GM21825 (cell line): ENCODE measurements around the gene NTM.

Experiments used
- ATAC-seq: cut with Tn5 transposase; IDR thresholded peaks from one replicate; pipeline ENCODE4 v1.9.1; 2021; ENCODE audit warnings: mild to moderate bottlenecking, moderate library complexity; ENCODE audit not compliant: unreplicated experiment

The NTM gene

DNA sequence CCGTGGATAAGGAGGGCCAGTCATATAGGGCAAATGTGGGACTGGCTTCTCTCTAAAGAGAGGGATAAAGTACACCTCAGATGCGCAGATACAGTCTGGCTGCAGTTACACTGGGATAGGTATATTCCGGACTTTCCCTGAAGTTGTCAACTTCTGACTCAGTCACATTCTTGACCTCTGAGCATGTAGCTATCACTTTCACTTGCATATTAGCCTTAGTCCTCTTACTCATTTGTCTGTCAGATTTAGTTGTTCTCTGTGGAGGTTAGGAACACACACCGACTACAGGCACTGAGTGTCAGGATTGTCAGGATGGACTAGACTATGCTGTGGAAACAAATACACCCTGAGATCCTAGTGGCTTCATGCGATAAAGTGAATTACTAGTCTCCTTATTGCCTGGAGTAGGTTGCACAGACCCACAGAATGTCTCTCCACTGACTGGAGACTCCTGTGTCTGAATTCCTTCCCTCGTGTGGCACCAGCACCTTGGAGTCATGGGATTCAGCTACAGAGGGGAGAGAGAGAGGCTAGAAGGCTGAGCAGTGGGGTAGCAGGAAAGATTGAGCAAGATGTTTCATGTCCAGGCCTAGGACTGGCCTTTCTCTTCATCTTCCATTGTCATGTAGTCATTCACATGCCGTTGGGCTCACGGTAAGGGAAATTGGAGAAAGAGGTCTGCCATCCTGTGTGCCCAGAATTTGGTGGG is 654.3 kb downstream of the NTM start:
- ATAC-seq: no peak

DNA sequence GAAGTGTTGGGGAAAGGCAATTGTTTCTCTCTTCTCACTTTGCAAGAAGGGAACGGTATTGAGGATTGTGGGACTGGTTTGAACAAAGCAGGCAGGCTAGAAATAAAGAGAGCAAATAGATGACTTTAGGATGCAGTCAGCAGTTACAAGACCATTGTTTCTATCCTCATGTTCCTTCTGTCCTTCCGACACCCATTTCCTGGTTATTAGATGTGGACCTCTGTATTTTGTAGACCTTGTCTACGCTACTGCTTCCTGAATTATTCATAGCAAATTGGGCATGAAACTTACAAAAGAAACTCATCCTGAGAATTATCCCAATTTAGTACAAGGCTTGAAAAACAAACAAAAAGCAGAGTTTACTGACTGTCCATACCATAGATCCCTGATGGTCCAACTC is 656.3 kb downstream of the NTM start:
- no peak for ATAC-seq

DNA sequence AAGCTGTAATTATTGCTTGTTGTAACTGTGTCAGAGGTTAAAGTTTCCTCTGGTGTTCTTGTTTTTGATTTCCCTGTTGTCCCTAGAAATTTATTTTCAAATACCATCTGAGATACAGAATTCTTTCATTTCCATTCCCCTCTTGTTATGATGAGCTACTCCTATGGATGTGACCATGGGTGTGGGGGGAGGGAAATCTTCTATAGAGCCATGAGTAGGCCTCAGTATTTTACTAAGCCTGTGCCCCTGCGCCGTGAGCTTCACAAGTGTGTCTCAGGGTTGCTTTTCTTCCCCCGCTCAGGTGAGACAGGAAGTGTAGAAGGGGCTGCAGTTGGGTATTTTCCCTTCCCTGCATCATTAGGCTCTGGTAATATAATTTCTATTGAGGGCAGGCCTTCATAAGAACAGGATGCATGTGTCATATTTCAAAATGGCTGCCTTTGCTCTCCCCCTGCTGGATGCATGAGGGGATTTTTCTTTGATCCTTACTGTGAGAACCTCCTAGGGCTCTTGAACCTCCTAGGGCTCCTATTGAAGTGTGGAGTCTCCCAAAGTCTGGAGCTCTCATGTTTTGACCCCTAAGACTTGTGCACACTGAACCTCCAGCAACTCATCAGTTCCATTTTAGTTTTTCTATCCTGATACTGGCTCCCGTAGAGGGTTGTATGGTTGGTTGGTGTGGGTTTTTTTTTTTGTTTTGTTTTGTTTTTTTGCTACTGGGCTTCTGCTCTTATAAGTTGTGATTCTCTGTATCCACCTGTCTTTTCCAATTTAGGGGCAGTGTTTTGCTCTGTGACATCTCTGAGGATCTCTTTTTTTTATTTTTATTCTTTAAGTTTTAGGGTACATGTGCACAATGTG is 658.2 kb downstream of the NTM start:
- ATAC-seq: no peak

DNA sequence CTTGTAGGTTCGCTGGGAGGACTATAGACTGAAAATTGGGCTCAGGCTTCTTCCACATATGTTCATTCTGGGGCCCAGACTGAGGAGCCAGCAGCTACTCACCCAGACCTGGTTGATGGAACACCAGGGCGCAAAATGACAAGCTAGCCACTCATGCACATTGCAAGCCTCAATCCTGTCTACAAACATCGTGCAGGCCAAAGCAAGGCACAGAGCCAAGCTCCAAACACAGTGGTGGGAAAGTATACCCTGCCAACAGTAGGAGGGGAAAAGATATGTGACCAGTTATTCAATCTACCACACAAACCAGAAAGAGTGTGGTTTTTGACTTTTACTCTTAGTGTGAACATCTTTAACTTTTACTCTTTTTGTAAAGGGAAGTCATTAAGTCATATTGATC is 660.5 kb downstream of the NTM start:
- no peak for ATAC-seq

DNA sequence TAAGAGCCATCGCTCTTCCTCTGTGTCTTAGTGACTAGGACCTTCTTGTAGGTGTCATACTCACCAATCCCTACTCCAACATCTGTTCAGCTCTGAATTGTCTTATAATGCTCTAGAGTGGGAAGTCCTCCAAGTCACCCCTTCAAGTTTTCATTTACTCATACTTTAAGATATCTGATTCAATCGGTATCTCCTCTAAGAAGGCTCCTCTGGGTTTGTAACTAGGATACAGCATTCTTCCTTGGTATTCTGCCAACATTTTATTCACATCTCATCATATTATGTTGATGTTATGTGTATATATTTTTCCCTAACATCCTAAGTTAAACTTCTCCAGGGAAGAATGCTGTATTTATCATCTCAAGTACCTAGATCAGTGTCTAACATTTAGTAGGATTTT is 662.1 kb downstream of the NTM start:
- ATAC-seq: no peak

DNA sequence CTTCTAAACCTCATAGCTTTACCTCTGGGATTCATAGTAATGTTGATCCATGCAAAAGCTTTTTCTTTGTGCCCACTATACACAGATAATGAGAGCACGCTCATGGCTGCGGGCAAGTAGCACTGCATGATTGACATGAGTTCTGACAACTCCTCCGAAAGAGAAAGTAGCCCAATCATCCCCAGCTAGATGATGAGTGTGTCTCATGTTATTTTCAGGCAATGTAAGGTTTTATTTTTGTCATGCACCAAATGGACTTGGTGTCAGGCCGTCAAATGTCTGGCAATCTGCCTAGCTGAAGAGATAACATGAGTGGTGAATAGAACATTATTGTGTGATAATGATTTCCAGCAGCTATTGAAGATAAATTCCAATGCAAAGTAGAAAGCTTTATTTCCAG is 662.6 kb downstream of the NTM start:
- ATAC-seq: no peak

DNA sequence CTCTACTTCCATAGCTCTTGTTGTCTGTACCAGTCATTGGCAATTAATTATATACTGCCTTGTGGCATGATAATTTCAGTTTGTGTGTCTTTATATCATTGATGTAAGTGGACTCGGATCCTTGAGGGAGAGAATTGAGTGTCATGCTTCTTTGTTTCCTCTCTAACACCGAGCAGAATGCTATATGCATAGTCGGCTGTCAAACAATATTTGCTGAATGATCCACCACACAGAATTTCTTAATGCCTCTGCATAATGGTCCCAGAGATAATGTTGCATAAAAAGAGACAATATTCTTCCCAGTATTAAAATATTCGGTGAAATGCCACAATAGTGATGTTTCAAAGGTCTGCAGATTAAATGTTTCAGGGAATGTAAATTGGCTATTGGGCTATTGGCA is 664.8 kb downstream of the NTM start:
- ATAC-seq: no peak

DNA sequence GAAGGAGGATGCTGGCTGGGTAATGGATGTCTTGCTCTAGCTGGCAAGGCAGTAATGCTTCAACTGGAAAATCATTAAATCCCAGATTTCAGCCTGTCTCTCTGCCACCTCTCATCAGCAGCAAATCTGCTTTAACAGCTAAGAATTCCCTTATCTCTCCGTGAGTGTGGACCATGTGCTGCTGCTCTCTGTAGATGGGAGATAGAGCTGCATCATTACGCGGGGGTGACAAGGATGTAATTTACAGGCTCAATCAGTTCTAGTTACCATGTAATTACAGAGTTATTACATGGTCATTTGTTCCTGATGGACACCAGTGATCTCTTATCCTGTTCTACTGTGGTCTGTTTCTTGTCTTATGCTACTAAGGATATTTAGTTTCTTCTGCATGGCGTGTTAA is 665.4 kb downstream of the NTM start:
- no peak for ATAC-seq

DNA sequence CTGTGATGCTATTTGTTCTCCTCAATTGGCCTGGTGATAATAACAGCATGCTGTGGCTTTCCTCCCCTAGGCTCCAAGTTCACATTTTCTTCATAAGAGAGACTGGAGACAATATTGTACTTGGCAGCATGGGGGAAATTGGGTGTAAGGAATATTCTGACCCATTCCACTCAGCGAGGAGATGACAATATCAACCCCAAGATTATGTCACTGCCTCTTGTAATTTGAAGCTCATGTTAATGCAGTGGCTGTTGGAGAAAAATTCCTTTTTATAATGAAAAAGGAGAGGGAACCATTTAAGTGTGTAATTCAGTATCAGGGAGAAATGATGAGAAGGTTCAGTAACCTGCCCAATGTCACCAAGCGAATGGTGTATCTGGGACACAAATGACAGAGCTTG is 665.8 kb downstream of the NTM start:
- no peak for ATAC-seq

DNA sequence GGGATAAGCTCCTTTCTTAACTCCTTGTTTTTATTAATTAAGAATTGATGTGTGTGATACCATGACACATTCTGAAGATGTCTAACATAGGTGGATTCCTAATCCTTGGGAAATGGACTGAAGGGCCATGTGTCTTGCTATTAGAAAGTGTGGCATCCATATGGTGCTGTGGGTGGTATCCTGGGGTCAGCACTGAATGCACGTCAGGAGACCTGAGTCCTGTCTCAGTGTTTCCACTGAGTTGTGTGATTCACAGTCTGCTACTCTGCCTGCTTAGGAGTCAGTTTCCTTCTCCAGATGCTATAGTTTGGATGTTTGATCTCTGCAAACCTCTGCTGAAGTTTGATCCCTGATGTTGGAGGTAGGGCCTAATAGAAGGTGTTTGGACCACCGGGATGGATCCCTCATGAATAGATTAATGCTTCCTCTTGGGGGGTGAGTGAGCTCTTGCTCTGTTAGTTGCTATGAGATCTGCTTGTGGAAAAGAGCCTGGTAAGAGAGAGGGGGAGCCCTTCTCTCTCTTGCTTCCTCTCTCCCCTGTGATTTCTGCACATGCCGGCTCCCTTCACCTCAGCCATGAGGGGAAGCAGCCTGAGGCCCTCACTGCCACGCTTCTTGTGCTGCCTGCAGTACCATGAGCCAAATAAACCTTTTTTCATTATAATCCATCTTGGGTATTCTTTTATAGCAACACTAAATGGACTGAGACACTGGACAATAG is 666.5 kb downstream of the NTM start:
- no peak for ATAC-seq

DNA sequence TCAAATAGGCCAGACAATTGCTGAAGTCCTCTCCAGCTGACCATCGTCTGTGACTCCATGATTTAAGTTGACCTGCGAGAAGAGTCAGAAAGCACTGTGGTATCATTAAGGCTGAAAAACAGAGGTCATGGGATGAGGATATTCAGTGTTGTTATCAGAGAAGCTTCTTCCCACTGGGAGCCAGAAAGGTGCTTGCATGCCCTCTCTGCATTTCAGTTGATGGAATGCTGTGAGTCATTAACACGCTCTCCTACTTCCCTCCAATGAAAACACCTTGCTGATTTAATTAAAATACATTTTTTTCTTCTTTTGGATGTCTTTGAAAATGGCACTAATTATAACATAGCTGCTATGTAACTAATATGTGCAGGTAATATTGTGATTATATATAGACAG is 667.0 kb downstream of the NTM start:
- ATAC-seq: no peak

DNA sequence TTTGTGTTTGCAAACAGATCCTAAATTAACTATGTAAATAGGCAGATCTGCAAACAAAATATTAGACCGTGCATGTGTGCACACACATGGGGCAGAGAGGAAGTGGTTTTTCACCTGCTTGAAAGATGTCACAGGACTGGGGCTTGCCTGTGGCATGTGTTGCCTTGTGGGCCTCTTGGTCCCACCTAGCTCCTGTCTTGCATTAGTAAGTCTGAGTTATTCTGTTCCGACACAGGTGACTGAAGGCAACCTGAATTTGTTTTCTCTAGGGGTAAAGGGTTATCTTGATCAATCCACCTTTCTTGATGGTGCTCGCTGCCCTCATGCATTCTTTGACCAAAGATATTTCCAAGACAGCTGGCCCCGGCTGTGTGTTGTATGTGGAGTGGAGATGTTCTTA is 667.5 kb downstream of the NTM start:
- no peak for ATAC-seq

DNA sequence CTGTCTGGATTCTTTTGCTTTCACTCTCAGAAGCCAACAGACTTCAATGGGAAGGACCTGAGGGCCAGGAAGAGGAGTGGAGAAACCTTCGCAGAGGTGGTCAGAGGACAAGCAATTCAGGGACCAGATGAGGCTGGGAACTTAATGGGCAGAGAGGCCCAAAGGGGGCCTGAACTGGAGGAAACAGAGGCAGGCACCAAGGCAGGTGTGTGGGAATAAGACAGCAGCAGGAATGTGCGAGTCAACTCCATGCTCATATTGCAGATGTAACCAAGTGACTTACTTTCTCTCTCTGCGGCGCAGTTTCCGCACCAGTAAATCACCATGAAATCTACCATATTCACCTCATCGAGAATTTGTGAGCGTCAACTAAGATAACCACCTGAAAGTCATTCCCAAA is 669.1 kb downstream of the NTM start:
- ATAC-seq: no peak

DNA sequence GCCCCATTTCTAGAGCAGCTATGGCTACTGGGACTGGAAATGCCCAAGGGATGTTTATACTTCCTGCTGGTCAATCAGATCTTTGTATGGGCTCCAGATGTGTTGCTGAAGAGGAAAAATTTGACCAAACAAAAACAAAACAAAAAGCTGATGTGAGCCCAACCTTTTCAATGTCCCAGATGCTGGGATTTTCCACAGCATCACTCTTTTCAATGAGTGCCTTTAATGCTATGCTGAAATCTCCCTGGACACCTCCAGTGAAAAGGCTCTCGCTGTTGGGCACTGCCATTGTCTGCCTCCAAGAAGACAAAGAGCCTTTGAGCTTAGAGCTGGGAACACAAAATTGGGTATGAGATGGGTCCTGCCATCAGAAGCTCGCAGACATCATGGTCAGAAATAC is 671.9 kb downstream of the NTM start:
- no peak for ATAC-seq

DNA sequence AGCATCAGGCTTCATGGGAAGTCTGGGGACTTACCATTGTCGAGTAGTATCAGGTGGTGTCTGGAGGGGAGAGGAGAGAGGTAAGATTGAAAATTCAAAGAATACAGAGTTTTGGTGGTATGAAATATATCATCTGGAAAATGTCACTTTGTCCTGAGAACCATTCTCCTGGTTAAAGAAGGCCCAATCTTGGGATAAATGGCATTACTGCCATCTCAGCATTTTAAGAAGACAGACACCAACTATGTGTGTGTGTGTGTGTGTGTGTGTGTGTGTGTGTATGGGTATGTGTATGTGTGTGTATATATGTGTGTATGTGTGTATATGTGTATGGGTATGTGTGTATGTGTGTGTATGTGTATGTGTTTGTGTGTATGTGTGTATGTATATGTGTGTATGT is 673.3 kb downstream of the NTM start:
- ATAC-seq: no peak

DNA sequence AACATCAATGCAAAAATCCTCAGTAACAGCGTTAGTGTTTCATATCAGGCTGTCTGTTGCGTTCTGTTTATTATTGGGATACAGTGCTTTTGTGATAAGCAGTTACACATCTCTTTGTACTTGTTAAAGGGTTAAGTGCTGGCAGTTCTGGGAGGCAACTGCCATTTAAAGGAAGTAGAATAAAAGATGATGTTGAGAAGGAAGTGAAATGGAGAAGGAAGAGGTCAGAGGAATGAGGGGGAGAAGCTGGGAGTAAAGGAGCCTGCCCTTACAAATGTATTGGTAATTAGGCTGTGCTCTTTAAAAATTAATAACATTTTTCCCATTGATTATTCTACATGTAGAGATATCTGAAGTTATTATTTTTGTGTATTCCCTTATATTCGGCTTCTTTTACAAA is 674.7 kb downstream of the NTM start:
- ATAC-seq: no peak

DNA sequence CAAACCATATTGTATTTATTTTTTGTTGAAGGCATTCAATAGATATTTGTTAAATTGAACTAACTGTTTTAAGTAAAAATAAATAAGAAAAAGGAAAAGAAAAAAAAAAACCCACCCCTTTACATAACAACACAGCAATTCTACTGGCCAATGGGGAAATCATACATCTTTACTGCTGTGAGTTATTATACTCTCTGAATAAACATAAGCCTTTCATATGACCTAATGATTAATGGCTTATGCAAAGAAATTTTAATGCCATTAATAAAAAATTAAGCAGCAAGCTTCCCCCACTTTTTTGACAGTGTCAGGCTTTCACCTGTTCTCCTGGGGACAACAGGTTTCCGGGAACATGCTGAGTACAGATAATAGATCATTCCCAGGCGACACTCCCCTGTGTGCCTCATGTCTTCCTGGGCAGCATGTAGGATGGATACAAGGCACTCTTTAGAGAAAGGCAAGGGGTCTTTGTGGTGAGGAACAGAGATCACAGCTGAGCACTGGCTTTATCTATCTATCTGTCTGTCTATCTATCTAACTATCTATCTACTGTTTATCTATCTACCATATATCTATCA is 676.0 kb downstream of the NTM start:
- no peak for ATAC-seq

DNA sequence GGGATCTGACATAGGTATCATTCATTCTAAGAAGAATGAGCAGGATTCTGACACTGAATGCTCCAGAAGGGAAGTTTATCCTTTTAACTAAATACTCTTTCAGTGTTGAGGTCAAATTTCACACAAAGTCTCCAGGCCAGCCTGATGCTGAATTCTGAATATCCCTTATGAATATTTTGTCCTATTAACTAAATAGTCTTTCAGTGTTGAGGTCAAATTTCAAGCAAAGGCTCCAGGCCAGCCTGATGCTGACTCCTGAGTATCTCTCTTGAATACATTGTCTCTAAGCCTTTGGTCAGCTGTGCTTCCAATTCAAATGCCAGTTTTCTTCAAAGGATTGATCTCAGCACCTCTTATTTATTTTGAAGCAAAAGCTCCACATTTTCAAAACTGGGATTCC is 676.8 kb downstream of the NTM start:
- no peak for ATAC-seq

DNA sequence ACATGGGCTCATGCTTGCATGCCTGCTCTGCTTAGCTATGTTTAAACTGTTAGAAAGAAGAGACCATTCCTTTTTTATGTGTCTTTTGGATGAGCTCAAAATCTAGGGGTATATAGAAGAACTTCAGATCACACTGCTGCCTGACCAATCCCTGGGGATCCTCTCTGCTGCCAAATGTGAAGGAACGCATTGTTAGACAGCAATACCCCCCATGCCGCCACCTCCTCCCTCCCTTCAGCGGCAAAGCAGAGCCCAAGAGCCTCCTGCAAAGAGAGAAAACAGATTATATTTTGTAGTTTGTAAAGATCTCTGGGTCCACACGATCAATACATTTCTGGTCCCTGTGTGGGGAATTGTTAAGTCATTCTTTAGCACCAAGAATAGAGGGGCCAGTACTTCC is 677.6 kb downstream of the NTM start:
- ATAC-seq: no peak

DNA sequence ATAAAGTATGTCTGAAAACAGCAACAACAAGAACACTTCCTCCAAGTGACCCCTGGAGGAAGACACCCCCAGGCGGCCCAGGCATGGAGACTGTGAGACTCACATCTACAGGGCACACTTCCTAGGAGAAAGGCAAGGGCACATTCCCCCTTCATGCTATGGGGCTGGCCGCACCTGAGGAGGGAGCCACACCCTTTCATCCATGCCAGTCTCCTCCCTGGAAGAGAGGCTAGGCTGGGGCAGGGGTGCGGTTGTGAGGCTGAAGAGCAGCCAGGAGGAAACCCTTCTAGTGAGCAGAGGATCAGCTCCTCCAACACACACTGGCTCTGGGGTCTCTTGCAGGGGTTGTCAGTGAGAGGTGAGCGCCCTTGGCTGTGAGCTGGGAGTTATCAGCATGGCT is 678.8 kb downstream of the NTM start:
- ATAC-seq: no peak

DNA sequence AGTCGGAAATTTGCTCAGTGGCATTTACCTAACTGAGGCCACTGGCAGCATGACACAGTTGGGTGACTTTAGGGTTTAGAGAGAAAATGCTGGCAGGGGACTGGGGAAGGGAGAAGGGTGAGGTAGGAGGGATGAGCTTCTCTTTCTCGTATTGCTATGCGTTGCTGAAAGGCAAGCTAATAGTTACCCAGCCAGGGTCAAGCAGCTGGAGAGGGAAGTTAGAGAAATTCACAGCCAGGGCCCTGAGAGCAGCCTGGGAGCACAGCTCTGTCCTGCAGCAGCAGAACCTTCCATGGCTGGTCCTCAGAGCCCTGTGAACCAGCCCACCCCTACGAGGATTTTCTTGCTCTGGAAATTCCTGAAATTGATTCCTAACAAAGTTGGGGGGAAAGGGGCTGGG is 679.6 kb downstream of the NTM start:
- ATAC-seq: no peak
